Neural progenitor cell (in vitro differentiated cells): ENCODE results near the gene MIOX.

Experiments used
- EZH2 ChIP-seq: fragments of 200-600 bp; sonication (generic); IDR thresholded peaks from 2 replicates; pipeline ENCODE4 v1.6.1; 2017; ENCODE audit warnings: antibody characterized with exemption, mild to moderate bottlenecking, moderate library complexity
- TF ChIP-seq, protein P1 (sequence below): fragments of 200-600 bp; sonication (generic); IDR thresholded peaks from 2 replicates; pipeline ENCODE4 v1.5.1; 2017; ENCODE audit warnings: antibody characterized with exemption, mild to moderate bottlenecking

DNA sequence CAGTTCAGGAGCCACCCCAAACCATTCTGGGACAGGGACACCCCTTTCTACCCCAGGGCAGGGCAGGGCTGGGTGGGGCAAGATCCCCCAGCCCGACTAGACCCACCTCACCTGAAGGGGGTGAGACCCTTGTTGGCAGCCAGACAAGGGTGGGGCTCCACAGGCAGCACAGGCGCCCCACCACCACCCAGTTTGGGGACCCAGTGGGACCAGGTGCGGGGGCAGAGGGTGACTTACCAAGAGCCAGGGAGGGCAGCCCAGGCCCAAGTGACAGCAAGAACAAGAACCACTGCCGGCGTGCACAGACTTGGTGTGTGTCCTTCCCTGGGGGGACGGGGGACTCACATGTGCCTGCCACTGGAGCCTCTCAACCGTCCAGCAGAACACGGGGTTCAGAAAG is 3.1 kb upstream of the MIOX start:
- TF ChIP-seq, protein P1, sequence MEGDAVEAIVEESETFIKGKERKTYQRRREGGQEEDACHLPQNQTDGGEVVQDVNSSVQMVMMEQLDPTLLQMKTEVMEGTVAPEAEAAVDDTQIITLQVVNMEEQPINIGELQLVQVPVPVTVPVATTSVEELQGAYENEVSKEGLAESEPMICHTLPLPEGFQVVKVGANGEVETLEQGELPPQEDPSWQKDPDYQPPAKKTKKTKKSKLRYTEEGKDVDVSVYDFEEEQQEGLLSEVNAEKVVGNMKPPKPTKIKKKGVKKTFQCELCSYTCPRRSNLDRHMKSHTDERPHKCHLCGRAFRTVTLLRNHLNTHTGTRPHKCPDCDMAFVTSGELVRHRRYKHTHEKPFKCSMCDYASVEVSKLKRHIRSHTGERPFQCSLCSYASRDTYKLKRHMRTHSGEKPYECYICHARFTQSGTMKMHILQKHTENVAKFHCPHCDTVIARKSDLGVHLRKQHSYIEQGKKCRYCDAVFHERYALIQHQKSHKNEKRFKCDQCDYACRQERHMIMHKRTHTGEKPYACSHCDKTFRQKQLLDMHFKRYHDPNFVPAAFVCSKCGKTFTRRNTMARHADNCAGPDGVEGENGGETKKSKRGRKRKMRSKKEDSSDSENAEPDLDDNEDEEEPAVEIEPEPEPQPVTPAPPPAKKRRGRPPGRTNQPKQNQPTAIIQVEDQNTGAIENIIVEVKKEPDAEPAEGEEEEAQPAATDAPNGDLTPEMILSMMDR: no peak
- no peak for TF ChIP-seq EZH2
